Suppressor macrophage (primary cell): ENCODE measurements around the gene GFI1B.
"Not testable (repeated sequence)": the region's sequence is repeated elsewhere in the genome, so short reads cannot be mapped to it uniquely, and the experiment has no call there.

ENCODE experiments used
- DNase-seq, 4 experiments: peaks; one replicate each; pipeline ENCODE4 v3.0.0-alpha.2; 2020 to 2022

GFI1B gene

GRCh38 chr9:132969783-132970182 is 8.7 kb upstream of the GFI1B start:
- DNase-seq, result no peak

GRCh38 chr9:132970324-132971062 is 8.0 kb upstream of the GFI1B start:
- no peak for DNase-seq

GRCh38 chr9:132973166-132973565 is 5.3 kb upstream of the GFI1B start:
- DNase-seq, result no peak

- peak in 3 of 4 experiments; percentile 10 to 34 (median 23) for DNase-seq
These were observed 4.8 kb upstream of the GFI1B start for GRCh38 chr9:132973713-132974112.

- DNase-seq, result peak in 1 of 4 experiments; percentile 29
These were observed 2.5 kb upstream of the GFI1B start for GRCh38 chr9:132975961-132976360.

GRCh38 chr9:132976571-132976970 is 1.9 kb upstream of the GFI1B start:
- no peak for DNase-seq

- DNase-seq, result no peak
These were observed 413 bp upstream of the GFI1B start for GRCh38 chr9:132978112-132978450.

- no peak for DNase-seq
These were observed 1.7 kb downstream of the GFI1B start for GRCh38 chr9:132980157-132980556.

GRCh38 chr9:132982458-132982857 is 4.0 kb downstream of the GFI1B start:
- DNase-seq, result peak in 1 of 4 experiments; percentile 26

GRCh38 chr9:132983491-132984201 is 5.2 kb downstream of the GFI1B start:
- DNase-seq, result no peak

GRCh38 chr9:132984202-132985070 is 5.9 kb downstream of the GFI1B start:
- DNase-seq, result no peak

GRCh38 chr9:132985071-132985350 is 6.5 kb downstream of the GFI1B start:
- no peak for DNase-seq

- no peak for DNase-seq
These were observed 7.0 kb downstream of the GFI1B start for GRCh38 chr9:132985489-132985888.

- no peak for DNase-seq
These were observed 7.6 kb downstream of the GFI1B start for GRCh38 chr9:132986114-132986513.

GRCh38 chr9:132986640-132987620 is 8.4 kb downstream of the GFI1B start:
- DNase-seq, result no peak

- no peak for DNase-seq
These were observed 9.9 kb downstream of the GFI1B start for GRCh38 chr9:132988244-132989013.

GRCh38 chr9:132989014-132989310 is 10.5 kb downstream of the GFI1B start:
- no peak for DNase-seq

GRCh38 chr9:132989414-132989996 is 11.0 kb downstream of the GFI1B start:
- no peak for DNase-seq

GRCh38 chr9:132989998-132990557 is 11.6 kb downstream of the GFI1B start:
- not testable (repeated sequence) for DNase-seq

GRCh38 chr9:132990781-132991180 is 12.3 kb downstream of the GFI1B start:
- DNase-seq, result no peak
